ENCODE results near the gene MTHFD1L.

Gene MTHFD1L

GRCh38 chr6:150898399-150899170 lies 33.1 kb downstream of the MTHFD1L start:
- DNase-seq (ENCODE audit: low read depth), result no peak

GRCh38 chr6:150899231-150899630 lies 33.7 kb downstream of the MTHFD1L start:
- no peak for DNase-seq (ENCODE audit: low read depth)

GRCh38 chr6:150900049-150900448 lies 34.5 kb downstream of the MTHFD1L start:
- no peak for DNase-seq (ENCODE audit: low read depth)

- DNase-seq (ENCODE audit: low read depth), result no peak
Measured at GRCh38 chr6:150902142-150902776, 36.8 kb downstream of the MTHFD1L start.

- DNase-seq (ENCODE audit: low read depth), result no peak
Measured at GRCh38 chr6:150905769-150906168, 40.3 kb downstream of the MTHFD1L start.

GRCh38 chr6:150906641-150907326 lies 41.3 kb downstream of the MTHFD1L start:
- DNase-seq (ENCODE audit: low read depth), result no peak

GRCh38 chr6:150907383-150907782 lies 41.9 kb downstream of the MTHFD1L start:
- no peak for DNase-seq (ENCODE audit: low read depth)

- no peak for DNase-seq (ENCODE audit: low read depth)
Measured at GRCh38 chr6:150908901-150909300, 43.4 kb downstream of the MTHFD1L start.

- no peak for DNase-seq (ENCODE audit: low read depth)
Measured at GRCh38 chr6:150910561-150910960, 45.1 kb downstream of the MTHFD1L start.

- no peak for DNase-seq (ENCODE audit: low read depth)
Measured at GRCh38 chr6:150914372-150914771, 48.9 kb downstream of the MTHFD1L start.

- no peak for DNase-seq (ENCODE audit: low read depth)
Measured at GRCh38 chr6:150915131-150915879, 49.8 kb downstream of the MTHFD1L start.

GRCh38 chr6:150915880-150916265 lies 50.4 kb downstream of the MTHFD1L start:
- no peak for DNase-seq (ENCODE audit: low read depth)

- no peak for DNase-seq (ENCODE audit: low read depth)
Measured at GRCh38 chr6:150919938-150920337, 54.4 kb downstream of the MTHFD1L start.

- no peak for DNase-seq (ENCODE audit: low read depth)
Measured at GRCh38 chr6:150922137-150922536, 56.6 kb downstream of the MTHFD1L start.

GRCh38 chr6:150924808-150925589 lies 59.5 kb downstream of the MTHFD1L start:
- DNase-seq (ENCODE audit: low read depth), result no peak

GRCh38 chr6:150925590-150925928 lies 60.1 kb downstream of the MTHFD1L start:
- DNase-seq (ENCODE audit: low read depth), result no peak

GRCh38 chr6:150925976-150926375 lies 60.5 kb downstream of the MTHFD1L start:
- DNase-seq (ENCODE audit: low read depth), result no peak

GRCh38 chr6:150928882-150929281 lies 63.4 kb downstream of the MTHFD1L start:
- DNase-seq (ENCODE audit: low read depth), result no peak

GRCh38 chr6:150929416-150929815 lies 63.9 kb downstream of the MTHFD1L start:
- DNase-seq (ENCODE audit: low read depth), result no peak

GRCh38 chr6:150930841-150931240 lies 65.3 kb downstream of the MTHFD1L start:
- no peak for DNase-seq (ENCODE audit: low read depth)

GRCh38 chr6:150931405-150931804 lies 65.9 kb downstream of the MTHFD1L start:
- DNase-seq (ENCODE audit: low read depth), result no peak

- DNase-seq (ENCODE audit: low read depth), result no peak
Measured at GRCh38 chr6:150932996-150933395, 67.5 kb downstream of the MTHFD1L start.

Data from stimulated activated CD8-positive, alpha-beta memory T cell treated with anti-CD3 and anti-CD28 coated beads, Interleukin-7, amount 100 ng/mL, for 24 hours (primary cell).